GM18951 (cell line): ENCODE measurements around the gene KRTAP25-1.

Experiments
- POLR2A ChIP-seq: IDR thresholded peaks from 4 replicates; pipeline ENCODE4 v1.6.1; 2011; ENCODE audit warnings: mild to moderate bottlenecking; ENCODE audit not compliant: insufficient read length, insufficient read depth; ENCODE audit errors: extremely low read depth
- in situ Hi-C: fragments of 300-500 bp; cut with MboI; formaldehyde crosslinking; loops from one replicate; pipeline ENCODE4 v1.12.0; 2022; ENCODE audit warnings: low sequenced_read_pairs, mixed read lengths, inconsistent platforms; ENCODE audit not compliant: unreplicated experiment

KRTAP25-1 gene

GRCh38 chr21:30271611-30272010, 17.7 kb downstream of the KRTAP25-1 start:
- in situ Hi-C loops: no loop called here
- no peak for TF ChIP-seq POLR2A

- in situ Hi-C loops: no loop called here
- no peak for TF ChIP-seq POLR2A
Observed at GRCh38 chr21:30271156-30271555, 18.2 kb downstream of the KRTAP25-1 start.

GRCh38 chr21:30269803-30270530, 19.3 kb downstream of the KRTAP25-1 start:
- no peak for TF ChIP-seq POLR2A
- in situ Hi-C loops: no loop called here

- in situ Hi-C loops: no loop called here
- no peak for TF ChIP-seq POLR2A
Observed at GRCh38 chr21:30268608-30269197, 20.6 kb downstream of the KRTAP25-1 start.

GRCh38 chr21:30257773-30258172, 31.5 kb downstream of the KRTAP25-1 start:
- in situ Hi-C loops: no loop called here
- TF ChIP-seq POLR2A: no peak

- in situ Hi-C loops: no loop called here
- no peak for TF ChIP-seq POLR2A
Observed at GRCh38 chr21:30256100-30256499, 33.2 kb downstream of the KRTAP25-1 start.

DNA sequence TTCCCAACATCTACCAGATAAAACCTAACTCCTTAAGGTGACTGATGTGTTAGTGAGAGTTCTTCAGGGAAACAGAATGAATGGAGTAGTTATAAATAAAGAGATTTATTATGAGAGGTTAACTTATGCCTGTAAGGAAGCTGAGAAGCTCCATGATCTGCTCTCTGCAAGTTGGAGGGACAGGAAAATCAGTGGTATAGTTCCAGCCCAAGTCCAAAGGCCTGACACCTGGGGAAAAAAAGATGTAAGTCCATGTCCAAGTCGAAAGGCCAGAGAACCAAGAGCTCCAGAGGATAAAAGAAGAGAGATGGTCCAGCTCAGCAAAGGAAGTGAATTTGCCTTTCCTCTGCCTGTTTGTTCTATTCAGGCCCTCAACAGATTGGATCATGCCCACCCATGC, 33.6 kb downstream of the KRTAP25-1 start:
- no peak for TF ChIP-seq POLR2A
- in situ Hi-C loops: no loop called here

GRCh38 chr21:30251781-30252180, 37.5 kb downstream of the KRTAP25-1 start:
- in situ Hi-C loops: no loop called here
- TF ChIP-seq POLR2A: no peak

- in situ Hi-C loops: no loop called here
- TF ChIP-seq POLR2A: no peak
Observed at GRCh38 chr21:30249936-30250335, 39.4 kb downstream of the KRTAP25-1 start.

- in situ Hi-C loops: no loop called here
- TF ChIP-seq POLR2A: no peak
Observed at GRCh38 chr21:30248844-30249243, 40.5 kb downstream of the KRTAP25-1 start.

- in situ Hi-C loops: no loop called here
- no peak for TF ChIP-seq POLR2A
Observed at GRCh38 chr21:30245061-30245460, 44.3 kb downstream of the KRTAP25-1 start.

GRCh38 chr21:30243691-30244090, 45.6 kb downstream of the KRTAP25-1 start:
- no peak for TF ChIP-seq POLR2A
- in situ Hi-C loops: no loop called here

DNA sequence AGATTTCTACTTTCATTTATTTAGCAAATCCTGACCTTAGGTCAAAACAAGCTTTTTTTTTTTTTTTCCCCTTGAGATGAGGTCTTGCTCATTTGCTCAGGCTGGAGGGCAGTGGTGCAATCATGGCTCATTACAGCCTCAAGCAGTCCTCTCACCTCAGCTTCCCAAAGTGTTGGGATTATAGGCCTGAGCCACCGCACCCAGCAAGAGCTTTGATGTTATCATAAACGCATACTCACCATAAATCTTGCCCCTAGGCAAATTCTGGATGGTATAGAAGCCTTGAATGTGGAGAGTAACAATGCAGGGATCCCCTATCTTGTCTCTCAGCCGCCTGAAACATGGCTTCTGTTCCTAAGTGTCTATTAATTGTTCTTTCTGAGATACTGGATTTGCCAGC, 48.7 kb downstream of the KRTAP25-1 start:
- TF ChIP-seq POLR2A: no peak
- in situ Hi-C loops: no loop called here
